Stomach (tissue), 4 donors: ENCODE results near the gene MAGI2.

Source experiments
- CTCF ChIP-seq, 7 experiments: fragments of 450-650 bp in 4 of 7; fragments of 200-600 bp in 3 of 7; sonication (generic) in 3 of 7; IDR thresholded peaks; one replicate each; pipeline ENCODE4 v1.5.1; 2016 to 2019; ENCODE audit warnings: antibody characterized with exemption in 7 of 7, control low read depth in 2 of 7, mild to moderate bottlenecking in 1 of 7
- EP300 ChIP-seq: sonication (generic); formaldehyde crosslinking; IDR thresholded peaks from one replicate; pipeline ENCODE4 v1.6.1; 2017; ENCODE audit warnings: antibody characterized with exemption
- POLR2A ChIP-seq, 4 donors: fragments of 450-650 bp; IDR thresholded peaks; one replicate each; pipeline ENCODE4 v1.6.1; 2016; ENCODE audit warnings: antibody characterized with exemption in 4 of 4, control low read depth in 2 of 4, mild to moderate bottlenecking in 1 of 4, moderate library complexity in 1 of 4
- POLR2AphosphoS5 ChIP-seq, 3 donors: sonication (generic); formaldehyde crosslinking; IDR thresholded peaks; one replicate each; pipeline ENCODE4 v1.6.1; 2016; ENCODE audit warnings: antibody characterized with exemption in 3 of 3

GRCh38 chr7:78578686-78579085, 874.8 kb downstream of the MAGI2 start:
- TF ChIP-seq CTCF (IDR thresholded peaks at IDR 0.05) (no peak), EP300 (no peak), POLR2A (IDR thresholded peaks at IDR 0.05) (no peak), POLR2AphosphoS5 (IDR thresholded peaks at IDR 0.05) (no peak)
